Activated CD4-positive, alpha-beta T cell treated with anti-CD3 and anti-CD28 coated beads for 36 hours (primary cell): ENCODE measurements around the gene GNLY. TPM values are rescaled to one million over a fixed set of nuclear protein-coding genes. Genes with fewer than 3 reads are reported as not detected.
A peak's percentile ranks its signal among the peaks of the same experiment; 100 is the strongest.

Experiments used
- ATAC-seq: fragments of 200-7000 bp; cut with Tn5 transposase; one replicate; pipeline ENCODE4 v1.10.0; 2021; ENCODE audit warnings: mild to moderate bottlenecking, moderate library complexity
- CTCF ChIA-PET: fragments of 350-600 bp; sonication (Branson Sonifier 250); formaldehyde crosslinking; loops from one replicate; lab custom pipeline; 2021; ENCODE audit warnings: antibody characterized with exemption; lab: Charles Lee
- POLR2A ChIA-PET: fragments of 350-600 bp; sonication (Branson Sonifier 250); formaldehyde crosslinking; loops from one replicate; lab custom pipeline; 2021; ENCODE audit warnings: antibody characterized with exemption, inconsistent platforms; lab: Charles Lee
- DNase-seq: peaks from one replicate; pipeline ENCODE4 v3.0.0-alpha.2; 2020
- H3K27ac Mint-ChIP-seq: one replicate; pipeline ENCODE4 v1.8.0; 2021; ENCODE audit warnings: mixed read lengths
- H3K27me3 Mint-ChIP-seq: one replicate; pipeline ENCODE4 v1.8.0; 2021; ENCODE audit warnings: mixed read lengths
- H3K36me3 Mint-ChIP-seq: one replicate; pipeline ENCODE4 v1.8.0; 2021; ENCODE audit warnings: low read depth, mixed read lengths
- H3K4me1 Mint-ChIP-seq: one replicate; pipeline ENCODE4 v1.8.0; 2021; ENCODE audit warnings: mixed read lengths
- H3K4me3 Mint-ChIP-seq: one replicate; pipeline ENCODE4 v1.8.0; 2021; ENCODE audit warnings: mild to moderate bottlenecking, moderate library complexity, mixed read lengths
- H3K9me3 Mint-ChIP-seq: one replicate; pipeline ENCODE4 v1.8.0; 2021; ENCODE audit warnings: low read depth, mixed read lengths
- intact Hi-C, 2 experiments: fragments of 100-400 bp; cut with DNase I in 1 of 2; cut with micrococcal nuclease in 1 of 2; formaldehyde crosslinking; loops; one replicate each; pipeline versions ENCODE4 v1.14.2 to v1.15.1; 2022 to 2024; cut with DNase I, micrococcal nuclease
- total RNA-seq, 2 experiments: library from RNA; stranded (reverse); gene quantifications; one replicate each; pipeline ENCODE4 v1.2.3, GENCODE V29; 2021

GNLY gene
- 10 to 100 TPM; 18.9 to 21.6 TPM for total RNA-seq

- H3K9me3 Mint-ChIP-seq: no peaks in the 10 kb centered on the region
- H3K4me3 Mint-ChIP-seq: no peak within 1 kb of the TSS
- no peaks in the 10 kb centered on the region for H3K4me1 Mint-ChIP-seq
- H3K27ac Mint-ChIP-seq: no peak within 1 kb of the TSS
- ATAC-seq: no peak
- H3K36me3 Mint-ChIP-seq: no peaks in the 10 kb centered on the region
- no peaks in the 10 kb centered on the region for H3K27me3 Mint-ChIP-seq
- CTCF ChIA-PET: interaction anchor here (0.7 to 3.6 kb wide), 3 partner anchors 15 to 188 kb away, joined by 3 to 16 read pairs (median 3); no protein-coding TSS in a partner anchor
- intact Hi-C loops: no loop called here
- POLR2A ChIA-PET: interaction anchor here (0.5 kb wide), 1 partner anchor 22 kb away, joined by 3 read pairs; no protein-coding TSS in a partner anchor
- no peak for DNase-seq
Observed at GRCh38 chr2:85694052-85695025, at the start of gene GNLY. Gene GNLY (plus strand): TSS chr2:85694358. CDS start chr2:85694419, 61 bp downstream.

DNA sequence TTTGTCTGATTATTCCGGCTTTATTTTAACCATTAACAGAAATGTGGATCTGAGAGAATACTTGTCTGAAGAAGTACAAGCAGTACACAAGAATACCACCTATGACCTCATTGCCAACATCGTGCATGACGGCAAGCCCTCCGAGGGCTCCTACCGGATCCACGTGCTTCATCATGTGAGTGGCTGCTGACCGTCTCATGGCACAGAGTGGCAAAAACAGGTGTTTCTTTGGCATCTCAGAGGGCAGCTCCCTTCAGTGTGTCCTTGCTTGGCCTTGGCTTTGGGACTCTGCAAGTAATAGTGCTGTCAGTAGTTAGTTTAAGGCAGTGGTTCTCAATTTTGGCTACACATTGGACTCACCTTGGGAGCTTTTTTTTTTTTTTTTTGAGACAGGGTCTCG lies 49.2 kb upstream of the GNLY start:
- Mint-ChIP-seq H3K36me3 (peaks cover 66% of the 10 kb centered on the region), H3K27ac (no peak overlapping the region), H3K4me3 (no peak overlapping the region), H3K4me1 (peaks cover 14% of the 10 kb centered on the region), H3K27me3 (no peaks in the 10 kb centered on the region), H3K9me3 (no peaks in the 10 kb centered on the region)
- DNase-seq: no peak
- POLR2A ChIA-PET: interaction anchor here (0.6 kb wide), 1 partner anchor 31 kb away, joined by 3 read pairs; no protein-coding TSS in a partner anchor
- intact Hi-C loops: no loop called here
- no peak for ATAC-seq
- CTCF ChIA-PET: interaction anchor here (0.6 to 3.1 kb wide), 3 partner anchors 8 to 50 kb away, joined by 3 to 15 read pairs (median 4); no protein-coding TSS in a partner anchor

DNA sequence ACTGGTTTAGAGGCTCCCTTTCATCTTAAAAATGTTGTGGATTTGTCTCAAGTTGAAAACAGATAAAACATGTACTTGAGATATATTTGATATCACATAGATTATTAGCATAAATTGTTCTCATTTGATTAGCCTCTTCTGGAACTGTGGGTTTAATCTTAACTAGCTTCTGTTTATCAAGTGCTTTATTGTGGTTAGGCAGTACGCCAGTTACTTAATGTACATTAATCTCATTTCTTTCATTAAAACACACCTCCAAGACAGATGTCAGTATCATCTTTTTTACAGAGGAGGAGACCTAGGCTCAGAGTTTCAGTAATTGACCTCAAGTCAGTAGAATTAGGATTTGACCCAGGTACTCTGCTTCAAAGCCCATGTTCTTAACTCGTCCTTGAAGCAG lies 48.0 kb upstream of the GNLY start:
- H3K27me3 Mint-ChIP-seq: no peaks in the 10 kb centered on the region
- H3K36me3 Mint-ChIP-seq: peaks cover 61% of the 10 kb centered on the region
- no peak overlapping the region for H3K27ac Mint-ChIP-seq
- no peak for ATAC-seq
- intact Hi-C loops: no loop called here
- H3K4me3 Mint-ChIP-seq: no peak overlapping the region
- no peak for DNase-seq
- H3K4me1 Mint-ChIP-seq: peaks cover 14% of the 10 kb centered on the region
- ChIA-PET POLR2A (no interaction called here), CTCF (interaction anchor here (0.8 to 3.1 kb wide), 6 partner anchors 10 to 508 kb away, joined by 3 to 15 read pairs (median 3); no protein-coding TSS in a partner anchor)
- H3K9me3 Mint-ChIP-seq: no peaks in the 10 kb centered on the region

- ChIA-PET CTCF (interaction anchor here (0.5 to 2.8 kb wide), 8 partner anchors 9 to 870 kb away, joined by 3 to 26 read pairs (median 3); no protein-coding TSS in a partner anchor), POLR2A (no interaction called here)
- no peaks in the 10 kb centered on the region for H3K27me3 Mint-ChIP-seq
- H3K9me3 Mint-ChIP-seq: no peaks in the 10 kb centered on the region
- no peak overlapping the region for H3K4me3 Mint-ChIP-seq
- intact Hi-C loops: no loop called here
- no peak for DNase-seq
- H3K4me1 Mint-ChIP-seq: peaks cover 1% of the 10 kb centered on the region
- no peak for ATAC-seq
- no peak overlapping the region for H3K27ac Mint-ChIP-seq
- peaks cover 57% of the 10 kb centered on the region for H3K36me3 Mint-ChIP-seq
Observed at GRCh38 chr2:85647823-85648526, 46.2 kb upstream of the GNLY start.

GRCh38 chr2:85648619-85649018 lies 45.5 kb upstream of the GNLY start:
- intact Hi-C loops: no loop called here
- Mint-ChIP-seq H3K4me1 (no peaks in the 10 kb centered on the region), H3K36me3 (peaks cover 53% of the 10 kb centered on the region), H3K27me3 (no peaks in the 10 kb centered on the region), H3K27ac (peak overlapping the region; percentile 65), H3K9me3 (no peaks in the 10 kb centered on the region), H3K4me3 (no peak overlapping the region)
- DNase-seq (peak; percentile 35), ATAC-seq (peak; percentile 36)
- ChIA-PET CTCF (interaction anchor here (0.5 to 2.8 kb wide), 9 partner anchors 9 to 870 kb away, joined by 3 to 26 read pairs (median 5); no protein-coding TSS in a partner anchor), POLR2A (interaction anchor here (0.6 kb wide), 1 partner anchor 218 kb away, joined by 3 read pairs; no protein-coding TSS in a partner anchor)

- Mint-ChIP-seq H3K9me3 (no peaks in the 10 kb centered on the region), H3K4me1 (no peaks in the 10 kb centered on the region), H3K27ac (no peak overlapping the region), H3K27me3 (no peaks in the 10 kb centered on the region), H3K36me3 (peaks cover 55% of the 10 kb centered on the region), H3K4me3 (no peak overlapping the region)
- ATAC-seq: no peak
- intact Hi-C loops: no loop called here
- CTCF ChIA-PET: interaction anchor here (0.6 to 2.8 kb wide), 7 partner anchors 9 to 200 kb away, joined by 3 to 26 read pairs (median 5); no protein-coding TSS in a partner anchor
- POLR2A ChIA-PET: interaction anchor here (0.6 kb wide), 1 partner anchor 219 kb away, joined by 3 read pairs; no protein-coding TSS in a partner anchor
- no peak for DNase-seq
Observed at GRCh38 chr2:85649201-85650190, 44.7 kb upstream of the GNLY start.

GRCh38 chr2:85650456-85650855 lies 43.7 kb upstream of the GNLY start:
- no peak overlapping the region for H3K27ac Mint-ChIP-seq
- no peak for ATAC-seq
- H3K9me3 Mint-ChIP-seq: no peaks in the 10 kb centered on the region
- peaks cover 52% of the 10 kb centered on the region for H3K36me3 Mint-ChIP-seq
- intact Hi-C loops: no loop called here
- ChIA-PET POLR2A (no interaction called here), CTCF (interaction anchor here (3.3 kb wide), 1 partner anchor 13 kb away, joined by 16 read pairs; no protein-coding TSS in a partner anchor)
- no peaks in the 10 kb centered on the region for H3K4me1 Mint-ChIP-seq
- H3K27me3 Mint-ChIP-seq: no peaks in the 10 kb centered on the region
- H3K4me3 Mint-ChIP-seq: no peak overlapping the region
- DNase-seq: no peak

DNA sequence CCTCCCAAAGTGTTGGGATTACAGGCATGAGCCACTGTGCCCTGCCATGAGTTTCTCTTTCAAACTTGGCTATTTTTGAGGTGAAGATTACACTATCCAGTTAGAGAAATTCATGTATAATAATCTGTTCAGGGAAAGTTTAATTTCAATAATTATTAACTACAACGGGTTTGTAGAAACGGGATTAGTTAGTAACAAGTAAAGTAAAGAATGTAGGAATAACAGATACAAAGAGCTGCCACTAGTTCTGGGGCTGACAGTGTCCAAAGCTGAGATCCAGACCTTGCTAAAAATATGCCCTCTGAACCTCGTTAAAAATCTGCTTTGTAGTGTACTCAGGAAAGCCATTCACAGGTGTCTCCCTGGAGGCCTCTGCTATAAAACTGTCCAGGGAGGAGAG lies 43.1 kb upstream of the GNLY start:
- no peak overlapping the region for H3K27ac Mint-ChIP-seq
- ATAC-seq (no peak), DNase-seq (no peak)
- peaks cover 47% of the 10 kb centered on the region for H3K36me3 Mint-ChIP-seq
- H3K4me3 Mint-ChIP-seq: no peak overlapping the region
- no peaks in the 10 kb centered on the region for H3K27me3 Mint-ChIP-seq
- POLR2A ChIA-PET: no interaction called here
- H3K4me1 Mint-ChIP-seq: no peaks in the 10 kb centered on the region
- intact Hi-C loops: no loop called here
- CTCF ChIA-PET: interaction anchor here (1.0 to 3.3 kb wide), 2 partner anchors 14 to 78 kb away, joined by 4 to 16 read pairs; no protein-coding TSS in a partner anchor
- H3K9me3 Mint-ChIP-seq: no peaks in the 10 kb centered on the region

- Mint-ChIP-seq H3K27ac (no peak overlapping the region), H3K4me3 (no peak overlapping the region), H3K9me3 (no peaks in the 10 kb centered on the region), H3K27me3 (no peaks in the 10 kb centered on the region), H3K36me3 (peaks cover 45% of the 10 kb centered on the region), H3K4me1 (no peaks in the 10 kb centered on the region)
- ATAC-seq (no peak), DNase-seq (no peak)
- CTCF ChIA-PET: interaction anchor here (0.7 to 3.3 kb wide), 3 partner anchors 15 to 426 kb away, joined by 3 to 16 read pairs (median 4); no protein-coding TSS in a partner anchor
- intact Hi-C loops: no loop called here
- POLR2A ChIA-PET: no interaction called here
Observed at GRCh38 chr2:85652056-85652455, 42.1 kb upstream of the GNLY start.

DNA sequence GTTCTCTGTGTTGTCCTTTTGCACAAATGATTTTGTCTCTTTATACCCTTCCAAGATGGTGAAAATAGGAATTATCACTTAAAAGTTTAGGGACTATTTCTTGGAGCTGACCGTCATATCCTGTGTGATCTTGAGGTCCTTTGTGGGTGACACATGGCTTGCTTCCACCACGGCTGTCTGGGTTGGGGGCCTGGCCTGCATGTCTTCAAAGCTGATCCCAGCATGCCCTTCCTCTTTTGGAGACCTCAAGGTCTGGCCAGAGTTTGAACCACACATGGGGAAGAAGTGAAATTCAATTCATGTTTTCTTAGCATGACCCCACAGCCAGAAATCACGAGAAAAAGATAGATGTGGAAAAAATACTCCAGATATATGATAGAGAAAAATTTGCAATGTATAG lies 40.2 kb upstream of the GNLY start:
- POLR2A ChIA-PET: no interaction called here
- Mint-ChIP-seq H3K9me3 (no peaks in the 10 kb centered on the region), H3K27me3 (no peaks in the 10 kb centered on the region), H3K4me3 (no peak overlapping the region), H3K4me1 (no peaks in the 10 kb centered on the region), H3K36me3 (peaks cover 29% of the 10 kb centered on the region), H3K27ac (no peak overlapping the region)
- CTCF ChIA-PET: interaction anchor here (0.6 kb wide), 1 partner anchor 404 kb away, joined by 3 read pairs; no protein-coding TSS in a partner anchor
- no peak for ATAC-seq
- intact Hi-C loops: no loop called here
- DNase-seq: no peak
